Fibroblast of peridontal ligament (primary cell): ENCODE results near the gene PMPCB.
A peak's percentile ranks its signal among the peaks of the same experiment; 100 is the strongest.
"Not testable (repeated sequence)": the region's sequence is repeated elsewhere in the genome, so short reads cannot be mapped to it uniquely, and the experiment has no call there.

Experiments used
- DNase-seq: peaks from one replicate; pipeline ENCODE4 v3.0.0-alpha.2; 2010; ENCODE audit errors: extremely low read depth

PMPCB gene, protein sequence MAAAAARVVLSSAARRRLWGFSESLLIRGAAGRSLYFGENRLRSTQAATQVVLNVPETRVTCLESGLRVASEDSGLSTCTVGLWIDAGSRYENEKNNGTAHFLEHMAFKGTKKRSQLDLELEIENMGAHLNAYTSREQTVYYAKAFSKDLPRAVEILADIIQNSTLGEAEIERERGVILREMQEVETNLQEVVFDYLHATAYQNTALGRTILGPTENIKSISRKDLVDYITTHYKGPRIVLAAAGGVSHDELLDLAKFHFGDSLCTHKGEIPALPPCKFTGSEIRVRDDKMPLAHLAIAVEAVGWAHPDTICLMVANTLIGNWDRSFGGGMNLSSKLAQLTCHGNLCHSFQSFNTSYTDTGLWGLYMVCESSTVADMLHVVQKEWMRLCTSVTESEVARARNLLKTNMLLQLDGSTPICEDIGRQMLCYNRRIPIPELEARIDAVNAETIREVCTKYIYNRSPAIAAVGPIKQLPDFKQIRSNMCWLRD

GRCh38 chr7:103296901-103297836, at the start of gene PMPCB:
Gene PMPCB, plus strand, starts transcription at chr7:103297435. Its CDS starts 25 bp downstream, at chr7:103297460.
- peak; percentile 92 for DNase-seq

GRCh38 chr7:103253699-103254506, 43.3 kb upstream of the PMPCB start:
- not testable (repeated sequence) for DNase-seq

DNA sequence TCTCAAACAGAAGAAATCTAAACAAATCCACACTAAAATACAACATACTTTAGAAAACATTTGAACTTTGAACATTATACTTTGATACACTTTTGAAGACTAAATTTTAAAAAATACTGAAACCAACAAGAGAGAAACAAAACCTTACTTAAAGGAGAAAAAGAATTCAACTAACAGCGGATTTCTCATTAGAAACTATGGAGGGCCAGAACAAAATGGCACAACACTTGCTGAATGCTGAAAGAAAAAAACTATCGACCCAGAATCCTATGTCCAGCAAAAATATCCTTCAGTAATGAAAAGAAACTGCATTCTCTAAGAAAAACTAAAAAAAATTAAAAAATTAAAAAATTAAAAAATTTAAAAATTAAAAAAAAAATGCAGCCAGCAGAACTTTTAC, 33.2 kb upstream of the PMPCB start:
- not testable (repeated sequence) for DNase-seq

DNA sequence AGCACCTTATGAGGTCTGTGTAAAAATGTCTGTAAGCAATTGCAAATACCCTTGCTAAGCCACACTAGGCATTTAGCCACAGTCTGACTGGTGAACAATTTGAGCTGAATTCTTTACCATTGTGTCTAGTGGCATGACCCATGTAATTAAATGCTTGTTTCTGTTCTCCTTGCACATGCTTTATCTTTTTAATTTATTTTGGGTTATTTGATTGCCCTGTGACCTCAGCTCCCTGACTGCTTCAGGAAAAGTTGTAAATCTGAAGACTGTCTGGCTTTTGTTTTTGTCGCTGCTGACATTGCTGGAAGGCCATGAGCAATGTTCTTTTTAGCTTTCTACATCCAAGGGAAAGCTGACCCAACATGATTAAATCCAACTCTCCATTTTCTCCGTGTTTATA, 31.0 kb upstream of the PMPCB start:
- DNase-seq = not testable (repeated sequence)

- DNase-seq = not testable (repeated sequence)
These were observed 23.9 kb upstream of the PMPCB start for GRCh38 chr7:103273374-103273773.

- DNase-seq = not testable (repeated sequence)
These were observed 22.4 kb upstream of the PMPCB start for GRCh38 chr7:103274867-103275266.

DNA sequence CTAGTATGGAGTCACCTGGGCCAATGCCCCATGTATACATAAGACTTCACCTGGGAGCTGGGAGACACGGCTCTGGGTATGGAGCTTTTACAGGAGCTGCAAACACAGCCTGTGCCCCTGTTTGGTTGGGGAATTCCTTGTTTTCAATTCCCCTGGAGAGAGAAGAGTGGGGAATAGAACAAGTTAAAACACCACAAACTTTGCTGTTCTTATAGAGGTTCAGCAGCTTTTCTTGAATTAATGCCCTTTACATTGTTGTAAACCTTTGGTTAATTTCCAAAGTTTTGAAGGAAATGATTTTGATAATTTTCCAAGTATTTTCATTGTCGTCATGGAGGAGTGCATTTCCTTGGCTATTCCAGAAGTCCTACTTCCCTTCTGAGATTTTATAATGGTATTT, 19.0 kb upstream of the PMPCB start:
- DNase-seq = not testable (repeated sequence)

GRCh38 chr7:103279636-103279962, 17.6 kb upstream of the PMPCB start:
- peak; percentile 16 for DNase-seq

GRCh38 chr7:103279963-103280802, 17.1 kb upstream of the PMPCB start:
- peak; percentile 63 for DNase-seq

GRCh38 chr7:103280803-103281155, 16.5 kb upstream of the PMPCB start:
- DNase-seq = not testable (repeated sequence)

DNA sequence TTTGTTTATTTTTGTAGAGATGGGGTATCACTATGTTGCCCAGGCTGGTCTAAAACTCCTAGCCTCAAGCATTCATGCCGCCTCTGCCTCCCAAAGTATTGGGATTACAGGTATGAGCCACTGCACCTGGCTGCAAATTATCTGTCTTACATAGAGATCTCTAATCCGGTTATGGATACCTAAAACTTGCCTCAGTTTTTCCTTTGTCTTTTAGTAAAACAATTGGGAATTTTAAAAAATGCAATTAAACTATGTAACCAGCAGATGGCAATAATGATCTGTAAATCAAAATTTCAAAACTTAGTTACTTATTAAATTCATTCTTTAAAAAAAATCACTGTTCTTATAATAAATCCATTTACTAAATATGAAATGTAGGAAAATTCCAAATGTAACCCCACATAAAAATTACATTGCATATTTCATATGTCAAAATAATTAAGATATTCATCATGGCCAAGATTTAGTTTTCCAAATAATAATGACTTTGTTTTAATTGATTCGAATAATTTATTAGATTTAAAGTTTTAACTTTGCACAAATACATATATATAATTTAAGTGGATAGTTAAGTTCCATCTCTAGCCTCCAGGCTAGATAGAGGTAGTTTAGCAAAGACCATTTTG, 14.3 kb upstream of the PMPCB start:
- DNase-seq = not testable (repeated sequence)

DNA sequence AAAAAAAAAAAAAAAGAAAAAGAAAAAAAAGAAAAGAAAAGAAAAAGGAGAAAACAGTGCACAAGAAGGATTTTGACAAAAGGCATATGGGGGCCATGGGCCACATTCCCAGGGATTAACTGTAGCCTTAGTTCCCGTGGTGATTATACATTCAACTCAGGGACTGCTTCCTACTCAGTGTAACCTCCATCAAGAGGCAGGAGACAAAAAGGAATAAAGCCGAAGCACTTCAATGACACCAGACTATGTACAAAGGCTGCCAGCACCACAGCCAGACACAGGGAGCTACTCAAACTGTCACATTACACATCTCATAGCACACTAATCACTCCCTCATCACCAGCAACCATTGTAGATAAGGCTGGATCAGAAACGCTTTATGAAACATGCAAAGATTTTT, 5.1 kb upstream of the PMPCB start:
- DNase-seq = no peak

DNA sequence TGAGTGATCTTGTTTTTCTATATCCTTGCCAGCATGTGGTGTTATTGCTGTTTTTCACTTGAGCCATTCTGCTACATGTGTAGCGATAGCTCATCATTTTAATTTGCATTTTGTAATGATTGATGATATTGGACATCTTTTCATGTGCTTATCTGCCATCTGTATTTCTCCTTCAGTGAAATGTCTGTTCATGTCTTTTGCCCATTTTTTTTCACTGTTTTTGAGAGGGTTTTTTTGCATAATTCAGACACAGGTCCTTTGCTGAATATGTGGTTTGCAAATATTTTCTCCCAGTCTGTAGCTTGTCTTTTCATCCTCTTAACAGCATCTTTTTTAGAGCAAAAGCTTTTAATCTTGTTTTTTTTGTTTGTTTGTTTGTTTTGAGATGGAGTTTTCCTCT, 3.7 kb upstream of the PMPCB start:
- no peak for DNase-seq

DNA sequence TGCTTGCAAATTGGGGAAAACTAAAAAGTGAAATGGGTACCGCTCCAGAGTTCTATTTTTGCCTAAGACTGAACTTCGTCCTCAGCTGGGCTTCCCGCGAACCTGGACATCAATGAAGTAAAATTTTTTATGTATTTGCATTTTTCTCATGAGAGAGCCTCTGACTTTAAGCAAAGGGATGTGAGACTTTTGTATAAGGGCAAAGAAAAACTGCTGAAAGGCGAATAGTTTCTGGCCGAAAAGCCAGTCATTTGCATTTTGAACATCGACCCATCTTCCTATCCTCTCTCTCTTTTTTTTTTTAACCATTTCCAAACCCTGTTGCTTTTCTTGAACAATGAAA, 573 bp downstream of the PMPCB start:
- DNase-seq = no peak

GRCh38 chr7:103299660-103300059, 2.4 kb downstream of the PMPCB start:
- no peak for DNase-seq

- DNase-seq = no peak
These were observed 4.2 kb downstream of the PMPCB start for GRCh38 chr7:103301441-103301840.

- no peak for DNase-seq
These were observed 10.4 kb downstream of the PMPCB start for GRCh38 chr7:103307503-103308231.

- no peak for DNase-seq
These were observed 17.6 kb downstream of the PMPCB start for GRCh38 chr7:103314852-103315251.

DNA sequence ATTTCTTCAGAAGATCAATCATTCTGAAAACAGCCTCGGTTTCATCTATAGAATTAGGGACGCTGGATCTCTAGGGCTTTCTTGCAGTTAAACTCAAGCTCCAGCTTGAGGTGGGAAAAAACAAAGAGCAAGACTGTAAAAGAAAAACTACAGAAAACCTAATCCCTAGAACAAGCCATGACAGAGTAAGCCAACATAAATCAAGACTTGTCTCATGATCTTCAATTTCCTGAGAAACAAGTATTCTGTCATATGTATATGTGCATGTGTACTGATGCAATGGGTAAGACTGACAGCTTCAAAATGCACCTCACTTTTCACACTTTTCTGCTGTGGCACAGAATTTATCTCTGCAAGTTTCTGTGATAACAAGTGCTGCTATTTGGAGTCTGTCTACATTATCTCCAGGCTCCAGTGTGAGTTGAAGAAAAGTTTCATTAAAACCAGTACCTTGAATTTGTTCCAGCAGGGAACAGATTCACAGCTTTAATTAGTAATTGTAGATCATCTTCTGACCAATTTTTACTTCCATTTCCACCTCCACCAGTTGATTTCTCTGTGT, 19.2 kb downstream of the PMPCB start:
- no peak for DNase-seq

GRCh38 chr7:103317009-103317408, 19.8 kb downstream of the PMPCB start:
- DNase-seq = no peak
